ENCODE measurements around the gene TLDC2. TPM values are rescaled to one million over a fixed set of nuclear protein-coding genes. Genes with fewer than 3 reads are reported as not detected.

Gene TLDC2
- total and polyA plus RNA-seq, 2 of the 8 experiments (the other 6 are each of a cell fraction or from before 2014, with no cell fraction given): 0.29 to 0.34 TPM

DNA sequence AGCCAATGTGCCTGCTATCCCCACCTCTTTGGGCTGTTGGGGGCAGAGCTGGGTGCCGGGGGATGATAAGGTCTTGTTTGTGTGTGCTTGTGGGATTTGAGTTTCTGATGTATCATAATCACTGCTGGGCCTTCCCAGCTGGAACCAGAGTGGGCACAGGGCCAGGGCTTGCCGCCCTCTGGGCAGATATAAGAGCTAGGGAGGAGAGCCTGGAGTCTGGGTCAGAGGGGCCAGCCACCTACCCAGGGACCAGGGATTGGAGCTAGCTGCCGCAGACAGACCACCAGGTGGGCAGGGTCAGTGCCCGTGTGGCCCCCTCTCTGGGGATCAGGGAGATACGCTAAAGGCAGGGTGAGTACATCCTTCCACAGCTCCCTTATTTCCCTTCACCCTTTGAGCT lies 3.1 kb upstream of the TLDC2 start:
- no peaks in the 10 kb centered on the region for H3K9me3 ChIP-seq (ENCODE audit: insufficient read depth in 2 of 2, low read depth in 1 of 2, low read length in 1 of 2)
- H4K91ac ChIP-seq (replicated peaks; ENCODE audit: insufficient read length, low read length): no peak overlapping the region
- H4K8ac ChIP-seq (ENCODE audit: extremely low read depth, insufficient read depth, low read length): 0 out of 2 replicates have a peak overlapping the region, but pooled peaks have one; percentile 21
- H3K56ac ChIP-seq (replicated peaks; ENCODE audit: insufficient read length, low read depth, low read length): no peak overlapping the region
- no peaks in the 10 kb centered on the region for H4K20me1 ChIP-seq (replicated peaks in 1 of 2; ENCODE audit: control insufficient read depth in 1 of 2, insufficient read depth in 2 of 2, low read length in 2 of 2)
- no peak overlapping the region for H3K18ac ChIP-seq (ENCODE audit: extremely low read depth, low read length)
- no peak overlapping the region for H2BK20ac ChIP-seq (ENCODE audit: low read length)
- H4K5ac ChIP-seq (ENCODE audit: insufficient read length, low read depth, low read length): no peak overlapping the region
- no peak overlapping the region for H2AK5ac ChIP-seq (ENCODE audit: low read depth, low read length)
- no peaks in the 10 kb centered on the region for H3K36me3 ChIP-seq (ENCODE audit: control insufficient read depth in 2 of 4, insufficient read depth in 4 of 4, low read length in 3 of 4)
- no peak overlapping the region for H3K14ac ChIP-seq (ENCODE audit: insufficient read length)
- FAIRE-seq (no peak), DNase-seq (ENCODE audit: low read depth in 1 of 2, low spot score in 2 of 2) (no peak)
- H3K79me2 ChIP-seq (ENCODE audit: control insufficient read depth in 1 of 2, insufficient read depth in 2 of 2, low read length in 2 of 2): no peaks in the 10 kb centered on the region
- WGBS, 2 experiments (ENCODE audit: extremely low coverage in 1 of 2, insufficient coverage in 1 of 2, insufficient read length in 1 of 2, insufficient replicate concordance in 2 of 2, low coverage in 1 of 2, low lambda C conversion rate in 2 of 2, missing lambda C conversion rate in 1 of 2): 90% methylated on average over 5 of the region's 5 CpGs; no CpG with 5 or more reads in 1 of the 2 experiments
- no peaks in the 10 kb centered on the region for H3K23me2 ChIP-seq (ENCODE audit: low read depth, low read length)
- H3K4me1 ChIP-seq (replicated peaks in 1 of 4; ENCODE audit: control insufficient read depth in 3 of 4, insufficient read depth in 4 of 4, low read length in 3 of 4): peaks cover 0 to 3% (median under 1%) of the 10 kb centered on the region in 4 experiments; a peak in 4 of 7 replicates
- H3K4me2 ChIP-seq (ENCODE audit: insufficient read depth in 1 of 2, low read depth in 2 of 2, low read length in 2 of 2): no peak overlapping the region
- no peak overlapping the region for H3K4ac ChIP-seq (replicated peaks; ENCODE audit: insufficient read length, low read depth, low read length)
- no peak overlapping the region for H2BK5ac ChIP-seq (ENCODE audit: low read depth, low read length)
- no peak overlapping the region for H2BK120ac ChIP-seq (replicated peaks; ENCODE audit: low read depth, low read length)
- no peak overlapping the region for H3K27ac ChIP-seq (ENCODE audit: low read depth, low read length)
- H3K23ac ChIP-seq (ENCODE audit: insufficient read length): no peak overlapping the region
- H2BK12ac ChIP-seq (ENCODE audit: low read depth, low read length): no peak overlapping the region
- no peak overlapping the region for H3K4me3 ChIP-seq (ENCODE audit: extremely low read depth in 1 of 4, insufficient read depth in 2 of 4, low read depth in 3 of 4, low read length in 4 of 4)
- H3K79me1 ChIP-seq (ENCODE audit: low read depth, low read length): no peaks in the 10 kb centered on the region
- no peak overlapping the region for H3K9ac ChIP-seq (replicated peaks in 1 of 4; ENCODE audit: extremely low read depth in 1 of 4, low read depth in 3 of 4, low read length in 3 of 4)
- no peak overlapping the region for H2BK15ac ChIP-seq (ENCODE audit: low read length)
- ChIA-PET POLR2A (ENCODE audit: partially characterized antibody) (interaction anchor here (0.7 to 1.4 kb wide), 4 partner anchors 9 to 26 kb away, joined by 3 to 7 read pairs (median 3); no protein-coding TSS in a partner anchor), CTCF (ENCODE audit: partially characterized antibody) (interaction anchor here (1.4 to 5.0 kb wide), 9 partner anchors 8 to 64 kb away, joined by 3 to 26 read pairs (median 6); no protein-coding TSS in a partner anchor)
- no peak overlapping the region for H2AFZ ChIP-seq (ENCODE audit: low read length)
- H3K27me3 ChIP-seq (replicated peaks in 1 of 4; ENCODE audit: control insufficient read depth in 3 of 4, extremely low read depth in 1 of 4, insufficient read depth in 3 of 4, low read length in 3 of 4): no peaks in the 10 kb centered on the region; a peak in 1 of 7 replicates
- TF ChIP-seq SP2 (IDR thresholded peaks at IDR 0.05; ENCODE audit: low read length) (no peak), GTF2F1 (IDR thresholded peaks at IDR 0.05; ENCODE audit: borderline replicate concordance, low read depth, low read length) (no peak), KDM1A (IDR thresholded peaks at IDR 0.05; ENCODE audit: borderline replicate concordance, low read length) (no peak), SIN3A (conservative IDR thresholded peaks at IDR 0.05 in 1 of 2, IDR thresholded peaks at IDR 0.05 in 1 of 2; ENCODE audit: low read depth in 1 of 2, low read length in 2 of 2) (no peak), FOSL1 (IDR thresholded peaks at IDR 0.05; ENCODE audit: insufficient read depth, low read depth, low read length) (no peak), TEAD4 (IDR thresholded peaks at IDR 0.05; ENCODE audit: low read depth, low read length) (no peak), HDAC6 (IDR thresholded peaks at IDR 0.05; ENCODE audit: low read depth, low read length) (no peak), CHD2 (IDR thresholded peaks at IDR 0.05; ENCODE audit: low read length) (no peak), YY1 (IDR thresholded peaks at IDR 0.05; ENCODE audit: low read depth, low read length) (no peak), RXRA (IDR thresholded peaks at IDR 0.05; ENCODE audit: insufficient read depth, low read depth, low read length) (no peak), CEBPB (IDR thresholded peaks at IDR 0.05; ENCODE audit: low read depth, low read length) (no peak), SIRT6 (IDR thresholded peaks at IDR 0.05; ENCODE audit: low read length) (no peak), TAF7 (optimal IDR thresholded peaks at IDR 0.05; ENCODE audit: borderline replicate concordance, low read depth, low read length) (no peak)
- TF ChIP-seq, protein P1, sequence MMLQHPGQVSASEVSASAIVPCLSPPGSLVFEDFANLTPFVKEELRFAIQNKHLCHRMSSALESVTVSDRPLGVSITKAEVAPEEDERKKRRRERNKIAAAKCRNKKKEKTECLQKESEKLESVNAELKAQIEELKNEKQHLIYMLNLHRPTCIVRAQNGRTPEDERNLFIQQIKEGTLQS (IDR thresholded peaks at IDR 0.05; ENCODE audit: insufficient read depth, low read depth, low read length): no peak

Measured in H1 (cell line).